Lower leg skin (tissue), 3 donors: Measurements from ENCODE around the gene ZNF547.

Source experiments
- POLR2A ChIP-seq, 2 donors: fragments of 450-650 bp; IDR thresholded peaks; one replicate each; pipeline ENCODE4 v1.6.1; 2016 to 2017; ENCODE audit warnings: antibody characterized with exemption in 2 of 2, mild to moderate bottlenecking in 1 of 2, moderate library complexity in 1 of 2
- TF ChIP-seq, protein P1 (sequence below), 3 donors: fragments of 450-650 bp; IDR thresholded peaks; one replicate each; pipeline ENCODE4 v1.5.1; 2016; ENCODE audit warnings: antibody characterized with exemption in 3 of 3, mild to moderate bottlenecking in 3 of 3, moderate library complexity in 2 of 3

- TF ChIP-seq, protein P1, sequence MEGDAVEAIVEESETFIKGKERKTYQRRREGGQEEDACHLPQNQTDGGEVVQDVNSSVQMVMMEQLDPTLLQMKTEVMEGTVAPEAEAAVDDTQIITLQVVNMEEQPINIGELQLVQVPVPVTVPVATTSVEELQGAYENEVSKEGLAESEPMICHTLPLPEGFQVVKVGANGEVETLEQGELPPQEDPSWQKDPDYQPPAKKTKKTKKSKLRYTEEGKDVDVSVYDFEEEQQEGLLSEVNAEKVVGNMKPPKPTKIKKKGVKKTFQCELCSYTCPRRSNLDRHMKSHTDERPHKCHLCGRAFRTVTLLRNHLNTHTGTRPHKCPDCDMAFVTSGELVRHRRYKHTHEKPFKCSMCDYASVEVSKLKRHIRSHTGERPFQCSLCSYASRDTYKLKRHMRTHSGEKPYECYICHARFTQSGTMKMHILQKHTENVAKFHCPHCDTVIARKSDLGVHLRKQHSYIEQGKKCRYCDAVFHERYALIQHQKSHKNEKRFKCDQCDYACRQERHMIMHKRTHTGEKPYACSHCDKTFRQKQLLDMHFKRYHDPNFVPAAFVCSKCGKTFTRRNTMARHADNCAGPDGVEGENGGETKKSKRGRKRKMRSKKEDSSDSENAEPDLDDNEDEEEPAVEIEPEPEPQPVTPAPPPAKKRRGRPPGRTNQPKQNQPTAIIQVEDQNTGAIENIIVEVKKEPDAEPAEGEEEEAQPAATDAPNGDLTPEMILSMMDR (IDR thresholded peaks at IDR 0.05), result no peak
- TF ChIP-seq POLR2A (IDR thresholded peaks at IDR 0.05), result no peak
Observed at GRCh38 chr19:57363688-57364181, 384 bp downstream of the ZNF547 start.
